Measurements from ENCODE around the gene SELL.
"Not testable (repeated sequence)": the region's sequence is repeated elsewhere in the genome, so short reads cannot be mapped to it uniquely, and the experiment has no call there.

Gene SELL

GRCh38 chr1:169723763-169724162 is 12.3 kb upstream of the SELL start:
- Mint-ChIP-seq H3K4me3 (no peak overlapping the region), H3K9me3 (no peaks in the 10 kb centered on the region), H3K27me3 (peaks cover 9% of the 10 kb centered on the region), H3K36me3 (no peaks in the 10 kb centered on the region), H3K27ac (no peak overlapping the region), H3K4me1 (no peaks in the 10 kb centered on the region)
- no peak for ATAC-seq

- Mint-ChIP-seq H3K4me1 (no peaks in the 10 kb centered on the region), H3K27me3 (peaks cover 9% of the 10 kb centered on the region), H3K9me3 (no peaks in the 10 kb centered on the region), H3K27ac (no peak overlapping the region), H3K4me3 (no peak overlapping the region), H3K36me3 (no peaks in the 10 kb centered on the region)
- ATAC-seq = no peak
Observed at GRCh38 chr1:169722779-169723178, 11.4 kb upstream of the SELL start.

- H3K4me3 Mint-ChIP-seq, H3K27me3 Mint-ChIP-seq, H3K9me3 Mint-ChIP-seq, H3K36me3 Mint-ChIP-seq, H3K27ac Mint-ChIP-seq, ATAC-seq: not testable (repeated sequence)
- peaks cover 13% of the 10 kb centered on the region for H3K4me1 Mint-ChIP-seq
Observed at GRCh38 chr1:169715100-169715499, 3.7 kb upstream of the SELL start.

GRCh38 chr1:169713090-169713489 is 1.7 kb upstream of the SELL start:
- not testable (repeated sequence) for H3K27me3 Mint-ChIP-seq, H3K9me3 Mint-ChIP-seq, ATAC-seq, H3K4me3 Mint-ChIP-seq, H3K36me3 Mint-ChIP-seq, H3K27ac Mint-ChIP-seq
- peaks cover 28% of the 10 kb centered on the region for H3K4me1 Mint-ChIP-seq

- no peaks in the 10 kb centered on the region for H3K36me3 Mint-ChIP-seq
- no peaks in the 10 kb centered on the region for H3K27me3 Mint-ChIP-seq
- no peak for ATAC-seq
- no peak overlapping the region for H3K4me3 Mint-ChIP-seq
- no peaks in the 10 kb centered on the region for H3K9me3 Mint-ChIP-seq
- H3K4me1 Mint-ChIP-seq = peaks cover 31% of the 10 kb centered on the region
- peak overlapping the region; percentile 73 for H3K27ac Mint-ChIP-seq
Observed at GRCh38 chr1:169712309-169712631, 850 bp upstream of the SELL start.

- H3K4me1 Mint-ChIP-seq = peaks cover 67% of the 10 kb centered on the region
- no peaks in the 10 kb centered on the region for H3K27me3 Mint-ChIP-seq
- peaks cover 26% of the 10 kb centered on the region for H3K36me3 Mint-ChIP-seq
- H3K4me3 Mint-ChIP-seq = peak overlapping the region; percentile 85
- H3K9me3 Mint-ChIP-seq = no peaks in the 10 kb centered on the region
- peak overlapping the region; percentile 90 for H3K27ac Mint-ChIP-seq
- no peak for ATAC-seq
Observed at GRCh38 chr1:169708647-169709046, 2.8 kb downstream of the SELL start.

- no peaks in the 10 kb centered on the region for H3K9me3 Mint-ChIP-seq
- H3K36me3 Mint-ChIP-seq = peaks cover 32% of the 10 kb centered on the region
- peak overlapping the region; percentile 90 for H3K27ac Mint-ChIP-seq
- H3K4me3 Mint-ChIP-seq = peak overlapping the region; percentile 85
- ATAC-seq = no peak
- H3K4me1 Mint-ChIP-seq = peaks cover 73% of the 10 kb centered on the region
- H3K27me3 Mint-ChIP-seq = no peaks in the 10 kb centered on the region
Observed at GRCh38 chr1:169707912-169708604, 3.4 kb downstream of the SELL start.

- Mint-ChIP-seq H3K27ac (peak overlapping the region; percentile 82), H3K27me3 (no peaks in the 10 kb centered on the region), H3K36me3 (peaks cover 48% of the 10 kb centered on the region), H3K4me1 (peaks cover 85% of the 10 kb centered on the region), H3K9me3 (no peaks in the 10 kb centered on the region), H3K4me3 (no peak overlapping the region)
- ATAC-seq = no peak
Observed at GRCh38 chr1:169704797-169705196, 6.6 kb downstream of the SELL start.

- H3K36me3 Mint-ChIP-seq = peaks cover 45% of the 10 kb centered on the region
- no peak for ATAC-seq
- peak overlapping the region; percentile 34 for H3K4me3 Mint-ChIP-seq
Observed at GRCh38 chr1:169701261-169702005, 10.0 kb downstream of the SELL start.

GRCh38 chr1:169699707-169700106 is 11.7 kb downstream of the SELL start:
- no peak for ATAC-seq
- H3K9me3 Mint-ChIP-seq = no peaks in the 10 kb centered on the region
- H3K4me3 Mint-ChIP-seq = no peak overlapping the region
- H3K4me1 Mint-ChIP-seq = peaks cover 93% of the 10 kb centered on the region
- H3K27ac Mint-ChIP-seq = no peak overlapping the region
- H3K36me3 Mint-ChIP-seq = peaks cover 28% of the 10 kb centered on the region
- H3K27me3 Mint-ChIP-seq = no peaks in the 10 kb centered on the region

More at GRCh38 chr1:169701261-169702005, 10.0 kb downstream of the SELL start:
- H3K27ac Mint-ChIP-seq = peak overlapping the region; percentile 82
- H3K9me3 Mint-ChIP-seq = no peaks in the 10 kb centered on the region
- no peaks in the 10 kb centered on the region for H3K27me3 Mint-ChIP-seq
- peaks cover 93% of the 10 kb centered on the region for H3K4me1 Mint-ChIP-seq

- Mint-ChIP-seq H3K9me3 (no peaks in the 10 kb centered on the region), H3K27ac (no peak overlapping the region), H3K36me3 (peaks cover 25% of the 10 kb centered on the region), H3K4me1 (peaks cover 93% of the 10 kb centered on the region), H3K4me3 (peak overlapping the region; percentile 15), H3K27me3 (no peaks in the 10 kb centered on the region)
- ATAC-seq = no peak
Observed at GRCh38 chr1:169698976-169699375, 12.4 kb downstream of the SELL start.

GRCh38 chr1:169697755-169698154 is 13.7 kb downstream of the SELL start:
- Mint-ChIP-seq H3K4me1 (peaks cover 93% of the 10 kb centered on the region), H3K27me3 (no peaks in the 10 kb centered on the region), H3K4me3 (no peak overlapping the region), H3K36me3 (peaks cover 13% of the 10 kb centered on the region), H3K27ac (no peak overlapping the region), H3K9me3 (no peaks in the 10 kb centered on the region)
- peak; percentile 69 for ATAC-seq

GRCh38 chr1:169696273-169697100 is 14.9 kb downstream of the SELL start:
- Mint-ChIP-seq H3K27ac (no peak overlapping the region), H3K27me3 (no peaks in the 10 kb centered on the region), H3K9me3 (no peaks in the 10 kb centered on the region), H3K4me1 (peaks cover 93% of the 10 kb centered on the region), H3K4me3 (no peak overlapping the region), H3K36me3 (peaks cover 8% of the 10 kb centered on the region)
- ATAC-seq = no peak

GRCh38 chr1:169694304-169695075 is 16.9 kb downstream of the SELL start:
- Mint-ChIP-seq H3K27ac (no peak overlapping the region), H3K27me3 (no peaks in the 10 kb centered on the region), H3K4me3 (peak overlapping the region; percentile 2), H3K9me3 (no peaks in the 10 kb centered on the region), H3K4me1 (peaks cover 98% of the 10 kb centered on the region), H3K36me3 (peaks cover 12% of the 10 kb centered on the region)
- ATAC-seq = peak; percentile 51

All from stimulated activated memory B cell treated with anti-CD40 and anti-IgM and Interleukin-4, amounts not matched to agents 10 μg/mL and 1 μg/mL and 100 μg/mL, for 72 hours (primary cell).